HG03378 (cell line): ENCODE data around the gene TOR2A.
A peak's percentile ranks its signal among the peaks of the same experiment; 100 is the strongest.
"Not testable (repeated sequence)": the region's sequence is repeated elsewhere in the genome, so short reads cannot be mapped to it uniquely, and the experiment has no call there.

Experiments used
- ATAC-seq: cut with Tn5 transposase; IDR thresholded peaks from one replicate; pipeline ENCODE4 v1.9.1; 2021; ENCODE audit warnings: mild to moderate bottlenecking, moderate library complexity; ENCODE audit not compliant: unreplicated experiment

The TOR2A gene

DNA sequence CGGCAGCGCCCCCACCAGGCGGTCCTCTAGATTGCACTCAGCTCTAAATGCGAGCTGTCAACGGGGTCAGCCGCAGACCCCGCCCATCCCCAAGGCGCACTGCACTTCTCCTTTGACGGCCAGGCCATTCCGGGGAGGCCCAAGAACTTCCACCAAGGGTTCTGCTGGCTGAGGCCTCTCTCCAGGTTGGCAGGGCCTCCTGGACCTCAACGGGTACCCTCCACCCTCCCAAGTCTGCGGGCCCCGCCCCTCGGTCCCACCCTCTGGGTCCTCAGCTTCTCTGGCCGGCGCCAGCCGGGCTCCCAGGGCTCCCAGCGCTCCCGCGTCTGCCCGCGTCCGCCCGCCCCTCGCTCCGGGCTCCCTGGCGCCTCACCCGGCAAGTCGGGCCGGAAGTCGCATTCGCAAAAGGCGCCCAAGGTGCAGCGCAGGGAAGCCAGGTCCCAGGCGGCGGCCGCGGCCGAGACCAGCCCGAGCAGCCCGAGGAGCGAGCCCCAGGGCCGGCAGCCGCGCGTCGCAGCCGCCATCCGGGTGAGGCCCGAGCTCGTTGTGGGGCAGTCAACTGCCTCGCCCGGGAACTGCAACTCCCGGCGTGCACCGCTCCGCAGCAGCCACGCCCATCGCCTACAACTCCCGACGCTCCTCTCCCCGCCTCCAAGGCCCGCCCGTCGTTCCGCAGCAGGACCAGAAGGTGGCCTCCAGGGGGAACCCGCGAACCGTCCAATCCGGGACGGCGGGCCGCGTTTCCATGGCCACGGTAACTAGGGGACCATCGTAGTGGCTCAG lies at the start of gene TOR2A:
Gene TOR2A (minus strand): TSS at position 548 of the 783 bp plus-strand sequence. CDS start 24 bp downstream, at position 524.
- peak; percentile 71 for ATAC-seq

DNA sequence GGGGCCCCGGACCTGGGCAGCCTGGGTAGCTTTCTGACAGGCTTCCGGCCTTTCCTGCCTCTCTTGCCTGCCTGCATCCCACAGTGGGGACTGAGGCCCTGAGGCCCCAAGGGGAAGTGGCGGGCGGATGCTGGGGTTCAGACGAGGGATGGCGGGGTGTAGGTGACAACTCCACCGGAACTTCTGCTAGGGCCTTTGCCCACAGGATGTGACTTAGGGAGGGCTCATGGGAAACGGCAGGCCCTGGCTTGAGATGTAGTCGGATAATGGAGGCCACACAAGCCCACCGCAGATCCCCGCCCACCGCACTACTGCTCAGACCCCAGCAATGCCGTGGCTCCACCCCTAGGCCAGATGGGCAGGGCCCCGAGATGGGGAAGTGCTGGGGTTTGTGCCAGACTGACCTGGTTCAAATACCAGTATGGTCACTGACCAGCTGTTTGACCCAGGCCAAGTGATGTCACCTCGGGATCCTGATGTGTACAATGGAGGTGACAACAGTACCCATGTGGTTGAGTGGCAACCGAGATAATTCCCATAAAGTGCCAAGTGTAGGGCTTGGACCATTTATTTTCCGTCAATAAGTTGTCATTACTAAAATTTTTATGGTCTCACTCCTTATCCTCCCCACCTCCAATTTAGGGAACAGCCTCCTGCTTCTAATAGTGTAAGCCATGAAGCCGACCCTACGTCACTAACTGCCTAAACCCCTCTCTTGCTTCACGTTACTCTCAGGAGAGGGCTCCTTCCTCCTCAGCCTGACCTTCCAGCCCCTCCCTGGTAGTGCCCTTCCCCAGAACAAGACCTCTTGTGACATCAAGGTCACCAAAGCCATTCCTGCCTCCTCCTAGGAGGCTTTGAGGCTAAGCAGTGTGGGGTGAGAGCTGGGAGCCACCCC lies 48.3 kb upstream of the TOR2A start:
- ATAC-seq, result no peak

GRCh38 chr9:127781806-127782205 lies 46.7 kb upstream of the TOR2A start:
- ATAC-seq, result no peak

GRCh38 chr9:127780909-127781308 lies 45.8 kb upstream of the TOR2A start:
- ATAC-seq, result not testable (repeated sequence)

DNA sequence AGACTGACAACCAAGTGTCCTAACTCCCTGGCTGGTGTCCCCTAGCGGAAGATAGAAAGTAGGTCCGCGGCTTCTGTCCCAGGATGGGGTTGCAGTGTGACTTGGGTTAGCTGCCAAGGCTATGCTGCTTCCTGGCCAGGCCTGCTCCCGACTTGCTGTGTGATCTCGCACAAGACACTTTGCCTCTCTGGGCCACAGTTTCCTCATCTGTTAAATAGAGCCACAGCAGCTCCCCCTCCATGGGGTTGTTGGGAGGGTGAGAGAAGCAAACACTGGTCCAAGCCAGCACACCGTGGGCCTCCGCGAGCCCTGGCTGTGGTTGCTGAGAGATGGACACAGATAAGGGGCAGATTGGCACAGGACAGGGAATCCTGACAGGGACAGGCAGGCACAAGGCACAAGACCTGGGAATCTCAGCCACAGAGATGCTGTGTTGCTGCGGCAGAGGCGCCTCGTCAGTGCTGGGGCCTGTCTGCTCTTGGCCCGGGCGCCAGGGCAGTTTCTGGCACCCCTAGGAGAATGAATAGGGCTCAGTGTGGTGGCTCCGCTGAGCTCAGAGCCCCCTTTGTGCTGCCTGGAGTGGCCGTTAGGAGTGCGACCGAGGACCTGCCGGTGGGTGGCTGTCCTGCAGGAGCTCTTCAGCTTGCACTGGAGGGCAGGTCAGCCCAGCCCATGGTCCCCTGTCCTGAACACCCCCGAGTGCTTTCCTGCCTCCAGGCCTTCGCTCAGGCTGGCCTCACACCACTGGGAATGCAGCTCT lies 45.2 kb upstream of the TOR2A start:
- ATAC-seq, result no peak

DNA sequence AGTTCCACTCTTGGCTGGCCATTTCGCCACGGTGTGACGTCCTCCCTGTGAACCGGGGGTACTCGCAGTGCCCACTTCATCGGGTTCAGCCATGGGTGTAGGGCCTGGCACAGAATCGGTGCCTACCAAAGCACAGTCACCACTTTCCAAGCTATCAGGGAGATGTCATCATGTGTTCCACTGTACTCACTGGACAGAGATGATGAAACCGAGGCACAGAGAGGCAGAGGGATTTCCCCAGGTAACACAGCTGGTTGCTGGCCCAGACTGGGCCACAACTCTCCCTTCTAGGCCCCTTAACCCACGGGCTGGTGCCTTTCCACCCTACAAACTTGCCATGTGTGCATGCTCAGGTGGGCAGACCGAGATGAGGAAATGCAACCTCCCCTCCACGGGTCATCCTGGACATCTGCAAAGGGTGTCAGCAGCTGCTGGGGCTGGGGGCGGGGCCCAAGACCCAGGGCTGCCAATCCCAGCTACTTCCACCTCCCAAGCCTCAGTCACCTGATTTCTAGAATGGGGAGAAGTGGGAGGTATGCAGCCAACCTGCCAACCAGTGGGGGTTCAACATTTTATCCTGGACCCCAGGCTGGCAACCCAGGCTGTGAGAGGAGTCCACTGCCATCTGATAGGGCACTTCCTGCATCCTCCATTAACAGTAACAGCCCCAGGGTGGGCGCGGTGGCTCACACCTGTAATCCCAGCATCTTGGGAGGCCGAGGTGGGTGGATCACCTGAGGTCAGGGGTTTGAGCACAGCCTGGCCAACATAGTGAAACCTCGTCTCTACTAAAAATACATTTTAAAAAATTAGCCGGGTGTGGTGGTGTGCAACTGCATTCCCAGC lies 44.3 kb upstream of the TOR2A start:
- peak; percentile 36 for ATAC-seq

- peak; percentile 1 for ATAC-seq
Observed at GRCh38 chr9:127778280-127779135, 43.4 kb upstream of the TOR2A start, which contains the start of gene SH2D3C. TSS of gene SH2D3C (minus strand) at chr9:127778666. CDS start at chr9:127778627, 39 bp downstream.

DNA sequence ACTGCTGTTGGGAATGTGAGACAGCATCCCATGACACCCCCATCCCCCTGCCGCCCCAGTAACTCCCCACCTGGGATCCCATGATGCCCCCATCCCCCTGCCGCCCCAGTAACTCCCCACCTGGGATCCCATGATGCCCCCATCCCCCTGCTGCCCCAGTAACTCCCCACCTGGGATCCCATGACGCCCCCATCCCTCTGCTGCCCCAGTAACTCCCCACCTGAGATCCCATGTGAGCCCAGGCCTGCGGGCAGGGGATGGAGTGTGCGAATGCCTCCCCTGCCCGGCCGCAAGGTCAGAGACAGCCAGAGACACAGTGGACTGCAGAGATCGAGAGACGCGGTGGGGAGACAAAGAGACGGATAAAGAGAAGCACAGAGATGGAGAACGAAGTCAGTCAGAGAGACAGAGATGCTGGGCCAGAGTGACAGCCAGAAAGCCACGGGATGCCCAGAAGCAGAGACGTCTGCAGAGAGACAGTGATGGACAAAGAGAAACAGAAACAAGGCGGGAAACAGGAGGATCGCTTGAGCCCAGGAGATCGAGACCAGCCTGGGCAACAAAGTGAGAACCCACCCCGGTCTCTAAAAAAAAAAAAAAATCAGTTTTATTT lies 42.4 kb upstream of the TOR2A start:
- no peak for ATAC-seq

- no peak for ATAC-seq
Observed at GRCh38 chr9:127776924-127777289, 41.8 kb upstream of the TOR2A start.

- no peak for ATAC-seq
Observed at GRCh38 chr9:127776195-127776923, 41.3 kb upstream of the TOR2A start.

- no peak for ATAC-seq
Observed at GRCh38 chr9:127773981-127774380, 38.9 kb upstream of the TOR2A start.

DNA sequence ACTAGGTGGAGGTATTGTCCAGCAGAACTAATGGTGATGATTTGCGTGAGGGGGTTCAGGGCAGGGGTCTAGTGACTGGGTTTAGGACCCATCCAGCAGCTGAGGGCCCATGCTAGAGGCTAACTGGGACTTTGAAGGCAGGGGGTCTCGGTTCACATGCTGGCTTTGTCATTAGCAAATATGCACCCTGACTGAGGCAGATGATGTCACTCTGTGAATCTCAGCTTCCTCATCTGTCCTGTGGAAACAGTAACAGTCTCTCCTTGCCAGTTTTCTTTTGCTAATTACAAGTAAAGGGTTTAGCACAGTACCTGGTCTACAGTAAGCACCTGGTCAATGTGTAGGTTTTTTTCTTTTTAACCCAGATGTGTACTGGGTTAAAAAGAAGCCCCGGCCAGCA lies 38.2 kb upstream of the TOR2A start:
- no peak for ATAC-seq

- ATAC-seq, result no peak
Observed at GRCh38 chr9:127772603-127773002, 37.5 kb upstream of the TOR2A start.

- ATAC-seq, result no peak
Observed at GRCh38 chr9:127771570-127772189, 36.6 kb upstream of the TOR2A start.

- peak; percentile 65 for ATAC-seq
Observed at GRCh38 chr9:127770905-127771569, 35.9 kb upstream of the TOR2A start.

DNA sequence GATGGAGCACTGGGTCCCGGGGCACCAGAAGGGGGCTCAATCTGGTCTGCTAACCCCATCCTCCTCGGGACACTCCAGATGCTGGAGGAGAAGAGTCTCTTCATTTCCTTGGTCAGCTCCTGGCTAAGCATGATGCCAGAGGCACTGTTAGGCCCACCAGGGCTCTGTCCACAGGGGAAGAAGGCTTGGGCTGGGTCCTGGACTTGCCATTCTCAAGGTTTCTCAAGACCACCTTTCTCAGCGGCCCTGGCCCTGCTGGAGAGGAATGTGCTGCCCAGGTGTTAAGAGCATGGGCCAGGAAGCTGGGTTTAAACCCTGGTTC lies 35.5 kb upstream of the TOR2A start:
- ATAC-seq, result no peak

GRCh38 chr9:127769929-127770582 lies 35.0 kb upstream of the TOR2A start:
- no peak for ATAC-seq
